Measurements from ENCODE around the gene TCERG1L.

TCERG1L gene

GRCh38 chr10:131221632-131222277 lies 89.8 kb downstream of the TCERG1L start:
- no peak for DNase-seq

GRCh38 chr10:131220601-131221171 lies 90.8 kb downstream of the TCERG1L start:
- no peak for DNase-seq

GRCh38 chr10:131219955-131220489 lies 91.5 kb downstream of the TCERG1L start:
- DNase-seq: no peak

GRCh38 chr10:131219584-131219886 lies 92.0 kb downstream of the TCERG1L start:
- DNase-seq: no peak

GRCh38 chr10:131218811-131219583 lies 92.5 kb downstream of the TCERG1L start:
- DNase-seq: no peak

- no peak for DNase-seq
These were observed 94.8 kb downstream of the TCERG1L start for GRCh38 chr10:131216681-131217230.

- DNase-seq: no peak
These were observed 95.7 kb downstream of the TCERG1L start for GRCh38 chr10:131215776-131216175.

- DNase-seq: no peak
These were observed 96.8 kb downstream of the TCERG1L start for GRCh38 chr10:131214521-131215244.

- no peak for DNase-seq
These were observed 97.6 kb downstream of the TCERG1L start for GRCh38 chr10:131213741-131214505.

GRCh38 chr10:131212763-131213325 lies 98.7 kb downstream of the TCERG1L start:
- no peak for DNase-seq

GRCh38 chr10:131211965-131212619 lies 99.4 kb downstream of the TCERG1L start:
- DNase-seq: no peak

GRCh38 chr10:131211559-131211958 lies 100.0 kb downstream of the TCERG1L start:
- DNase-seq: no peak

GRCh38 chr10:131211146-131211545 lies 100.4 kb downstream of the TCERG1L start:
- DNase-seq: no peak

- DNase-seq: no peak
These were observed 101.3 kb downstream of the TCERG1L start for GRCh38 chr10:131210181-131210580.

- DNase-seq: no peak
These were observed 103.7 kb downstream of the TCERG1L start for GRCh38 chr10:131207584-131208532.

- no peak for DNase-seq
These were observed 104.3 kb downstream of the TCERG1L start for GRCh38 chr10:131207176-131207575.

- DNase-seq: no peak
These were observed 105.2 kb downstream of the TCERG1L start for GRCh38 chr10:131206111-131206995.

- DNase-seq: no peak
These were observed 106.0 kb downstream of the TCERG1L start for GRCh38 chr10:131205556-131205955.

All from inflammatory macrophage treated with lipopolysaccharide for 1 hour (primary cell).